ENCODE results near the gene NTM.

Gene NTM

DNA sequence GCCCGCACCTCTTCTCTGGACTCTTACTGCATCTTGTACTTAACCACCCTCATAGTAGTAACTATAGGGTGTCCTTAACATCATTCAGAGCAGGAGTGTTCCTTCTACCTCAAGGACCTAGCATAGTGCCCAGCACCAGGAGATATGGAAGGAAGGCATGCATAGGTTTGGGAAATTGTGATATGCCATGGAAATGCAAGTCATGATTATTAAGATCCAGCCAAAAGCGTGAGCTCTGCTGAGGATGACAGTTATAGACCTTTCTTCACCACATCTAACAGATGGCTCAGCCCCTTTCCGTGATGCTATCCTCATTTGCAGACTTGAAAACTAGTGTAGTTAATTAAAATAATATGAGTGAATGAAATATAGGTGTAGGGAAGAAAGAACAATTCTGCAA lies 746.1 kb downstream of the NTM start (continued):
- TF ChIP-seq, protein P1, sequence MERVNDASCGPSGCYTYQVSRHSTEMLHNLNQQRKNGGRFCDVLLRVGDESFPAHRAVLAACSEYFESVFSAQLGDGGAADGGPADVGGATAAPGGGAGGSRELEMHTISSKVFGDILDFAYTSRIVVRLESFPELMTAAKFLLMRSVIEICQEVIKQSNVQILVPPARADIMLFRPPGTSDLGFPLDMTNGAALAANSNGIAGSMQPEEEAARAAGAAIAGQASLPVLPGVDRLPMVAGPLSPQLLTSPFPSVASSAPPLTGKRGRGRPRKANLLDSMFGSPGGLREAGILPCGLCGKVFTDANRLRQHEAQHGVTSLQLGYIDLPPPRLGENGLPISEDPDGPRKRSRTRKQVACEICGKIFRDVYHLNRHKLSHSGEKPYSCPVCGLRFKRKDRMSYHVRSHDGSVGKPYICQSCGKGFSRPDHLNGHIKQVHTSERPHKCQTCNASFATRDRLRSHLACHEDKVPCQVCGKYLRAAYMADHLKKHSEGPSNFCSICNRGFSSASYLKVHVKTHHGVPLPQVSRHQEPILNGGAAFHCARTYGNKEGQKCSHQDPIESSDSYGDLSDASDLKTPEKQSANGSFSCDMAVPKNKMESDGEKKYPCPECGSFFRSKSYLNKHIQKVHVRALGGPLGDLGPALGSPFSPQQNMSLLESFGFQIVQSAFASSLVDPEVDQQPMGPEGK (tag by site-specific recombination; IDR thresholded peaks at IDR 0.05): no peak
- no peak for TF ChIP-seq ZNF514 (tag by site-specific recombination; IDR thresholded peaks at IDR 0.05)
- no peak for TF ChIP-seq ZNF214 (tag by site-specific recombination; IDR thresholded peaks at IDR 0.05; ENCODE audit: borderline replicate concordance)
- TF ChIP-seq ZNF112 (tag by site-specific recombination; IDR thresholded peaks at IDR 0.05): no peak
- TF ChIP-seq TCF7L2 (IDR thresholded peaks at IDR 0.05; ENCODE audit: borderline replicate concordance, low read depth, low read length): no peak
- no peak for TF ChIP-seq ZNF664 (tag by site-specific recombination; IDR thresholded peaks at IDR 0.05)
- TF ChIP-seq, protein P2, sequence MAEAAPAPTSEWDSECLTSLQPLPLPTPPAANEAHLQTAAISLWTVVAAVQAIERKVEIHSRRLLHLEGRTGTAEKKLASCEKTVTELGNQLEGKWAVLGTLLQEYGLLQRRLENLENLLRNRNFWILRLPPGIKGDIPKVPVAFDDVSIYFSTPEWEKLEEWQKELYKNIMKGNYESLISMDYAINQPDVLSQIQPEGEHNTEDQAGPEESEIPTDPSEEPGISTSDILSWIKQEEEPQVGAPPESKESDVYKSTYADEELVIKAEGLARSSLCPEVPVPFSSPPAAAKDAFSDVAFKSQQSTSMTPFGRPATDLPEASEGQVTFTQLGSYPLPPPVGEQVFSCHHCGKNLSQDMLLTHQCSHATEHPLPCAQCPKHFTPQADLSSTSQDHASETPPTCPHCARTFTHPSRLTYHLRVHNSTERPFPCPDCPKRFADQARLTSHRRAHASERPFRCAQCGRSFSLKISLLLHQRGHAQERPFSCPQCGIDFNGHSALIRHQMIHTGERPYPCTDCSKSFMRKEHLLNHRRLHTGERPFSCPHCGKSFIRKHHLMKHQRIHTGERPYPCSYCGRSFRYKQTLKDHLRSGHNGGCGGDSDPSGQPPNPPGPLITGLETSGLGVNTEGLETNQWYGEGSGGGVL (tag by site-specific recombination; IDR thresholded peaks at IDR 0.05): no peak

DNA sequence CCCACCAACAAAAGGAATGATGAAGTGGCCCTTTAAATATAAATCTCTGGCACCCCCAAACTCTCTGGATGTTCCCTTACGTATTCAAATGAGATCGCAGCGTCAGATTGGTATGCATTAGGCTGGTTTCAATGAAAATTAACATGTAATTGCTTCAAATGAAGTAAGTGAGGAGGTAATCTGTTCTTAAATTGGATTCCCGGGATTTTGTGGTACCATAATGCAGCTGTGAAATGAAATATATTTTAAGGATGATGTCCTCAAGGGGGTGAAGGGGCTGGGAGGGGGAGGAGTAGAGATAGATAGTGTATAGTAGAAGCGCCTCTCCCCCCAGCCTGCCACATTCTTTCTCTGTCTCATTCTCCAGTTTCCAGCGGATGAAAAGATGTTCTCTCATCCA lies 748.2 kb downstream of the NTM start:
- ChIA-PET CTCF (interaction anchor here (0.7 kb wide), 1 partner anchor 19 kb away, joined by 4 read pairs; no protein-coding TSS in a partner anchor), POLR2A (no interaction called here)
- no peak for TF ChIP-seq ZNF292 (tag by site-specific recombination; IDR thresholded peaks at IDR 0.05; ENCODE audit: borderline replicate concordance, low read depth)
- no peak for TF ChIP-seq ZNF830 (tag by site-specific recombination; IDR thresholded peaks at IDR 0.05; ENCODE audit: low read depth)
- TF ChIP-seq SCRT1 (tag by site-specific recombination; IDR thresholded peaks at IDR 0.05; ENCODE audit: borderline replicate concordance): no peak
- Histone ChIP-seq H3K36me3 (ENCODE audit: control insufficient read depth in 2 of 2, insufficient read depth in 1 of 2, low read length in 2 of 2) (no peaks in the 10 kb centered on the region), H3K9me3 (ENCODE audit: control insufficient read depth, insufficient read depth, low read depth, low read length) (no peaks in the 10 kb centered on the region), H3K4me1 (ENCODE audit: control insufficient read depth, insufficient read depth, low read length) (no peaks in the 10 kb centered on the region), H3K27ac (ENCODE audit: extremely low read depth, low read depth, low read length) (no peak overlapping the region), H3K4me3 (ENCODE audit: low read depth, low read length) (no peak overlapping the region)

DNA sequence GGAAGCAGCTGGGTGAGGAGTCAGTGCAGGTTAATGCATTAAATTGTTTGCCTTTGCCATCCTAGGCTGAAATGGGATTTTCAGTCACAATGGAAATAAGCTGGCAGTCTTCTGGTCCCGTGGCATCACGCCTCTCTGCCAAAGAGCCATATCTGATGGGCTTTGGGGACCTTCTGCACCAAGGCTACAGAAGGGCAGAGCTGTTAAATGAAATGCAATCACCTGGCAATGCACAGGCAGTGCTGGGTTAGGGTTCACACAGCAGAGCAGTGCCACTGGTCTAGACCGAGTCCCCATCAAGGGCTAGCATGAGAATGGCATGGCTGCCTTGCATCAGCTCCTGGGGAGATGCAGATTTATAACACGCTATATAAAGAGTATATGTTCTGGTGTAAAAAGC lies 749.2 kb downstream of the NTM start:
- ChIA-PET POLR2A (no interaction called here), CTCF (interaction anchor here (1.1 kb wide), 1 partner anchor 252 kb away, joined by 5 read pairs; no protein-coding TSS in a partner anchor)
- no peaks in the 10 kb centered on the region for H3K4me1 ChIP-seq (ENCODE audit: control insufficient read depth, insufficient read depth, low read length)
- no peaks in the 10 kb centered on the region for H3K9me3 ChIP-seq (ENCODE audit: control insufficient read depth, insufficient read depth, low read depth, low read length)
- H3K4me3 ChIP-seq (ENCODE audit: low read depth, low read length): no peak overlapping the region
- no peak overlapping the region for H3K27ac ChIP-seq (ENCODE audit: extremely low read depth, low read depth, low read length)
- H3K36me3 ChIP-seq (ENCODE audit: control insufficient read depth in 2 of 2, insufficient read depth in 1 of 2, low read length in 2 of 2): no peaks in the 10 kb centered on the region
- TF ChIP-seq BCL11B (tag by site-specific recombination; IDR thresholded peaks at IDR 0.05; ENCODE audit: low read depth) (no peak), ZNF132 (tag by site-specific recombination; IDR thresholded peaks at IDR 0.05; ENCODE audit: borderline replicate concordance) (no peak), ZFP37 (tag by site-specific recombination; IDR thresholded peaks at IDR 0.05) (no peak)

DNA sequence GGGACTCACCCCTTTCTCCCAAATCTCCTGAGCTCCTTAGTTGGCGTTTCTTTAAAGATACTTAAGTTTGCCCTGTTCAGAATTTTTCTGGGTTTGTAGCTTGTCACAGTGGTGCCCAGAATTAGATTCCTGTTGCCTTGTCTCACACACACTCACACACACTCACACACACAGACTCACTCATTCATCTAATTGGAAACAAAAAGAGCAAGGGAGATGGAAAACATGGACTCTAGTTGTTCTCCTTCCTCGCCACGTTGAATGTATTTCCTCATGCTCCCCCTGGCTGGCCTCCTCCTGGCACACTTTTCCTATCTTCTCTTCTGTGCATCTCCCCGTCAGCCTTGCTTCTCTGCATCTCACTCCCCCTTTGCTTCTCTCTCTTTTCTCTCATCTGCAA lies 752.3 kb downstream of the NTM start:
- Histone ChIP-seq H3K36me3 (ENCODE audit: control insufficient read depth in 2 of 2, insufficient read depth in 1 of 2, low read length in 2 of 2) (no peaks in the 10 kb centered on the region), H3K4me1 (ENCODE audit: control insufficient read depth, insufficient read depth, low read length) (0 out of 2 replicates have a peak, but pooled peaks cover 3% of the 10 kb centered on the region), H3K27ac (ENCODE audit: extremely low read depth, low read depth, low read length) (no peak overlapping the region), H3K4me3 (ENCODE audit: low read depth, low read length) (no peak overlapping the region), H3K9me3 (ENCODE audit: control insufficient read depth, insufficient read depth, low read depth, low read length) (no peaks in the 10 kb centered on the region)
- TF ChIP-seq ZNF24 (tag by site-specific recombination; IDR thresholded peaks at IDR 0.05): no peak
- no peak for TF ChIP-seq ZNF132 (tag by site-specific recombination; IDR thresholded peaks at IDR 0.05; ENCODE audit: borderline replicate concordance)
- TF ChIP-seq TCF7L2 (IDR thresholded peaks at IDR 0.05; ENCODE audit: borderline replicate concordance, low read depth, low read length): no peak
- CTCF ChIA-PET: interaction anchor here (0.6 to 2.4 kb wide), 3 partner anchors 8 to 425 kb away, joined by 3 to 12 read pairs (median 3); no protein-coding TSS in a partner anchor
- POLR2A ChIA-PET: no interaction called here

All from HEK293 (cell line).